WTC11 (cell line): ENCODE data around the gene B3GNT8. TPM values are rescaled to one million over a fixed set of nuclear protein-coding genes. Genes with fewer than 3 reads are reported as not detected.

Experiments used
- ATAC-seq: fragments of 200-7000 bp; cut with Tn5 transposase; 2 replicates; pipeline ENCODE4 v1.10.0; 2021; ENCODE audit warnings: mild to moderate bottlenecking, moderate library complexity
- CTCF ChIA-PET: fragments of 300-600 bp; sonication (Branson Sonifier 250); formaldehyde crosslinking; loops from one replicate; lab custom pipeline; 2021; ENCODE audit warnings: antibody characterized with exemption; lab: Charles Lee
- POLR2A ChIA-PET: fragments of 350-600 bp; sonication (Branson Sonifier 250); formaldehyde crosslinking; loops from one replicate; lab custom pipeline; 2021; ENCODE audit warnings: antibody characterized with exemption; lab: Charles Lee
- DNase-seq: peaks from one replicate; pipeline ENCODE4 v3.0.0; 2021; ENCODE audit warnings: low spot score
- H3K27ac Mint-ChIP-seq: 2 replicates; pipeline ENCODE4 v1.8.0; 2021; ENCODE audit warnings: mixed read lengths
- H3K27me3 Mint-ChIP-seq: 2 replicates; pipeline ENCODE4 v1.8.0; 2021; ENCODE audit warnings: low read depth, mild to moderate bottlenecking, moderate library complexity, mixed read lengths
- H3K36me3 Mint-ChIP-seq: 2 replicates; pipeline ENCODE4 v1.8.0; 2021; ENCODE audit warnings: mixed read lengths
- H3K4me1 Mint-ChIP-seq: 2 replicates; pipeline ENCODE4 v1.8.0; 2022; ENCODE audit warnings: mixed read lengths
- H3K4me3 Mint-ChIP-seq: 2 replicates; pipeline ENCODE4 v1.8.0; 2021; ENCODE audit warnings: mild to moderate bottlenecking, moderate library complexity, mixed read lengths
- H3K9me3 Mint-ChIP-seq: 2 replicates; pipeline ENCODE4 v1.8.0; 2021; ENCODE audit warnings: mixed read lengths
- FOXP1 ChIP-seq: sonication (generic); formaldehyde crosslinking; IDR thresholded peaks from 2 replicates; pipeline ENCODE4 v1.8.0; 2022; ENCODE audit warnings: missing genetic modification reagents, mild to moderate bottlenecking, moderate library complexity, borderline replicate concordance
- GABPB1 ChIP-seq: sonication (generic); formaldehyde crosslinking; IDR thresholded peaks from 2 replicates; pipeline ENCODE4 v1.8.1; 2023; ENCODE audit warnings: mild to moderate bottlenecking, missing genetic modification reagents
- GRHL2 ChIP-seq: fragments of 250-450 bp; sonication (Bioruptor Pico); IDR thresholded peaks from 2 replicates; pipeline ENCODE4 v1.8.0; 2022; ENCODE audit warnings: mild to moderate bottlenecking, moderate library complexity; ENCODE audit not compliant: insufficient replicate concordance, severe bottlenecking
- JUN ChIP-seq: sonication (generic); formaldehyde crosslinking; IDR thresholded peaks from 2 replicates; pipeline ENCODE4 v1.8.0; 2023; ENCODE audit warnings: mild to moderate bottlenecking, missing genetic modification reagents
- SP1 ChIP-seq: sonication (generic); formaldehyde crosslinking; conservative IDR thresholded peaks from 2 replicates; pipeline ENCODE4 v1.8.1; 2022; ENCODE audit warnings: missing genetic modification reagents
- TEAD1 ChIP-seq: sonication (generic); formaldehyde crosslinking; IDR thresholded peaks from 2 replicates; pipeline ENCODE4 v1.8.0; 2022; ENCODE audit warnings: mild to moderate bottlenecking, missing genetic modification reagents
- ZNF219 ChIP-seq: sonication (generic); formaldehyde crosslinking; IDR thresholded peaks from 2 replicates; pipeline ENCODE4 v1.8.0; 2023; ENCODE audit warnings: missing genetic modification reagents, mild to moderate bottlenecking, borderline replicate concordance
- total RNA-seq: library from RNA; stranded (reverse); gene quantifications from 3 replicates; pipeline ENCODE4 v1.2.3, GENCODE V29; 2021
- TF ChIP-seq, protein P1 (sequence below): sonication (generic); formaldehyde crosslinking; IDR thresholded peaks from 2 replicates; pipeline ENCODE4 v1.8.1; 2023; ENCODE audit warnings: mild to moderate bottlenecking, moderate library complexity, missing genetic modification reagents
- TF ChIP-seq, protein P2 (sequence below): sonication (generic); formaldehyde crosslinking; IDR thresholded peaks from 2 replicates; pipeline ENCODE4 v1.8.1; 2023; ENCODE audit warnings: mild to moderate bottlenecking, missing genetic modification reagents
- TF ChIP-seq, protein P3 (sequence below): fragments of 250-450 bp; sonication (Bioruptor Pico); IDR thresholded peaks from 2 replicates; pipeline ENCODE4 v1.9.0; 2021; ENCODE audit warnings: mild to moderate bottlenecking
- TF ChIP-seq, protein P4 (sequence below): sonication (generic); formaldehyde crosslinking; IDR thresholded peaks from 2 replicates; pipeline ENCODE4 v1.8.1; 2023; ENCODE audit warnings: mild to moderate bottlenecking, missing genetic modification reagents, borderline replicate concordance

B3GNT8 gene
- total RNA-seq, 1 experiment from 2014 or later, result 2.3 TPM

DNA sequence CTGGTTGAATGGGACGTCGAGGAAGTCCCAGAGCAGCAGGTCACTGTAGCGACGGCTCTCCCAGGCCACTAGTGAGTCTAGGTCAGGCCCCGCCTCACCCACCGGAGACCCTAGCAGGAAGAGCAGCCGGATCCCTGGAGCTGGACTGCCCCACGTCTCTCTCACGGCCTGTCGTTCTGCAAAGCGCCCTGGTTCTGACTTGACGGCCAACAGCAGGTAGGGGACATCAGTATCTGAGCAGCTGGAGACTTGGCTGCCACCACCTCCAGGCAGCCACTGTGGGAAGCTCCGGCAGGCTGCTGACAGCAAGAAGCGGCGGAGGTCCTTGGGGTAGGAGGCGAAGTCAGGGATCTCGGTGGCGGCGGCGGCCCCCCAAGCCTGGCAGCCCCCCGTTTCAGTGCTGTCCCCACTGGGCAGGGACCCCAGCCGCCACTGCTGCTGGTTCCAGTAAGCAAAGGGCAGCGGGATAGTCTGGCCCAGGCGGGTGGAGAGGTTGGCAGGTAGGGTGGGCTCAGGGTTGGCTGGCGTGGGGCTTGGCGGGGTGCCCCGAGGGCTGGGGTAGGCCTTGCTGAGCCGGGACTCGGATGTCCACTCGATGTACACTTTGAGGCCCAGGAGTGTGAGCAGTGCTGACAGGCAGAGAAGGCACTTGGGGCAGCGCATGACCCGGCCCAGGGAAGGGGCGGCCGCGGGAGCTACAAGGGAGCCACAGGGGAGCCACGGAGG lies 895 bp downstream of the B3GNT8 start:
- Mint-ChIP-seq H3K9me3 (no peaks in the 10 kb centered on the region), H3K27ac (no peak overlapping the region), H3K36me3 (peaks cover 3% of the 10 kb centered on the region), H3K4me1 (peaks cover 21% of the 10 kb centered on the region), H3K27me3 (no peaks in the 10 kb centered on the region), H3K4me3 (0 out of 2 replicates have a peak overlapping the region, but pooled peaks have one; percentile 84)
- ChIA-PET POLR2A (interaction anchor here (0.6 to 4.2 kb wide), 4 partner anchors 13 to 50 kb away, joined by 5 to 31 read pairs (median 8); partner anchors contain the start of genes DMAC2 and TMEM91), CTCF (interaction anchor here (0.7 to 3.9 kb wide), 12 partner anchors 13 to 571 kb away, joined by 3 to 40 read pairs (median 7); partner anchors contain the start of genes B9D2 and DMAC2)
- TF ChIP-seq FOXP1 (CRISPR knock-in tag) (0 out of 2 replicates have a peak, but pooled peaks have one; percentile 11), ZNF219 (CRISPR knock-in tag) (no peak)
- ATAC-seq (no peak), DNase-seq (no peak)

DNA sequence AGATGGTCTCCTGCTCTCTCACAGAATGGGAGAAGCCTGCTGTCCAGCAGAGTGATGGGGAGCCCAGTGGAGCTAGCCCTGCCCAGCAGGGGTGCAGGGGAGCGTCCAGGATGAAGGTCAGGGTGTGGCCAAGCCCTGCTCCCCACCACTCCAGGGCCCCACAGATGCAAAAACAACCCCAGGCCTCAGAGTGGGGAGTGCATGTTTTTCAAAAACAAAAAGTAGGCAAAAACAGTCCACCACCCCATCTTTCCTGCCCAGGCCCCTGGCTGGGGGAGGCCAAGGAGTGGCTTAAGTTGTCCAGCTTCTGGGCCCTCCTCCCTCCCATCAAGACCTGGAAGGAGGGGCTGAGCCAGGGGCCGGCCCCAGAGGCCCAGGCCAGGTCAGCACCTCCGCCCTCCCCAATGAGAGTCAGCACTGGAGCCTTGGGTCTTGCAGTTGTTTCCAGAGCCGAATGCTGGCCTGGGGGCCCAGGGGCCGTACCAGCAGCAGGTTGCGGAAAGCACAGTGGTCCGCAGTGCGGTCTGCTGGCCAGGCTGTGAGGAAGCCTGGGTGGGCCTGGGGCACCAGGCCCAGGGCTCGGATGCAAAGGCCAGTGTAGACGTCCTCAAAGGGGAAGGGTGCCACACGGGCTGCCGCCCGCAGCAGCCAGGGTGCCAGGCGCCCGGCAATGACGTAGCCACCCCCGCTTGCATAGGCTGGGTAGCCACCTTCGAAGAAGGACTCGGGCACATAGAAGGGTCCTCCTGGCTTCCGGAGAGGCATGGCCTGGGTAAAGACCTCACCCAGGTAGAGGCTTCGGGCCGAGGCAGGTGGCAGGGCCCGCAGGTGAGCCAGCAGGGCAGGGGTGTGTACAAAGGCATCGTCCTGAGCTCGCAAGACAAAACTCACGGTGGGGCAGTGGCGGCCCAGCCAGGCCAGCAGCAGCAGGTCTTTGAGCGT lies 1.7 kb downstream of the B3GNT8 start:
- POLR2A ChIA-PET, result interaction anchor here (4.2 kb wide), 1 partner anchor 14 kb away, joined by 31 read pairs; the partner anchor contains the start of gene DMAC2
- TF ChIP-seq, protein P1, sequence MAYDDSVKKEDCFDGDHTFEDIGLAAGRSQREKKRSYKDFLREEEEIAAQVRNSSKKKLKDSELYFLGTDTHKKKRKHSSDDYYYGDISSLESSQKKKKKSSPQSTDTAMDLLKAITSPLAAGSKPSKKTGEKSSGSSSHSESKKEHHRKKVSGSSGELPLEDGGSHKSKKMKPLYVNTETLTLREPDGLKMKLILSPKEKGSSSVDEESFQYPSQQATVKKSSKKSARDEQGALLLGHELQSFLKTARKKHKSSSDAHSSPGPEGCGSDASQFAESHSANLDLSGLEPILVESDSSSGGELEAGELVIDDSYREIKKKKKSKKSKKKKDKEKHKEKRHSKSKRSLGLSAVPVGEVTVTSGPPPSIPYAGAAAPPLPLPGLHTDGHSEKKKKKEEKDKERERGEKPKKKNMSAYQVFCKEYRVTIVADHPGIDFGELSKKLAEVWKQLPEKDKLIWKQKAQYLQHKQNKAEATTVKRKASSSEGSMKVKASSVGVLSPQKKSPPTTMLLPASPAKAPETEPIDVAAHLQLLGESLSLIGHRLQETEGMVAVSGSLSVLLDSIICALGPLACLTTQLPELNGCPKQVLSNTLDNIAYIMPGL (CRISPR knock-in tag), result no peak
- TF ChIP-seq TEAD1 (CRISPR knock-in tag) (no peak), GABPB1 (CRISPR knock-in tag) (no peak), GRHL2 (no peak), SP1 (CRISPR knock-in tag) (no peak), JUN (CRISPR knock-in tag) (no peak)
- TF ChIP-seq, protein P2, sequence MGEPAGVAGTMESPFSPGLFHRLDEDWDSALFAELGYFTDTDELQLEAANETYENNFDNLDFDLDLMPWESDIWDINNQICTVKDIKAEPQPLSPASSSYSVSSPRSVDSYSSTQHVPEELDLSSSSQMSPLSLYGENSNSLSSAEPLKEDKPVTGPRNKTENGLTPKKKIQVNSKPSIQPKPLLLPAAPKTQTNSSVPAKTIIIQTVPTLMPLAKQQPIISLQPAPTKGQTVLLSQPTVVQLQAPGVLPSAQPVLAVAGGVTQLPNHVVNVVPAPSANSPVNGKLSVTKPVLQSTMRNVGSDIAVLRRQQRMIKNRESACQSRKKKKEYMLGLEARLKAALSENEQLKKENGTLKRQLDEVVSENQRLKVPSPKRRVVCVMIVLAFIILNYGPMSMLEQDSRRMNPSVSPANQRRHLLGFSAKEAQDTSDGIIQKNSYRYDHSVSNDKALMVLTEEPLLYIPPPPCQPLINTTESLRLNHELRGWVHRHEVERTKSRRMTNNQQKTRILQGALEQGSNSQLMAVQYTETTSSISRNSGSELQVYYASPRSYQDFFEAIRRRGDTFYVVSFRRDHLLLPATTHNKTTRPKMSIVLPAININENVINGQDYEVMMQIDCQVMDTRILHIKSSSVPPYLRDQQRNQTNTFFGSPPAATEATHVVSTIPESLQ (CRISPR knock-in tag), result no peak
- TF ChIP-seq, protein P3, sequence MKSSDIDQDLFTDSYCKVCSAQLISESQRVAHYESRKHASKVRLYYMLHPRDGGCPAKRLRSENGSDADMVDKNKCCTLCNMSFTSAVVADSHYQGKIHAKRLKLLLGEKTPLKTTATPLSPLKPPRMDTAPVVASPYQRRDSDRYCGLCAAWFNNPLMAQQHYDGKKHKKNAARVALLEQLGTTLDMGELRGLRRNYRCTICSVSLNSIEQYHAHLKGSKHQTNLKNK, result no peak
- TF ChIP-seq, protein P4, sequence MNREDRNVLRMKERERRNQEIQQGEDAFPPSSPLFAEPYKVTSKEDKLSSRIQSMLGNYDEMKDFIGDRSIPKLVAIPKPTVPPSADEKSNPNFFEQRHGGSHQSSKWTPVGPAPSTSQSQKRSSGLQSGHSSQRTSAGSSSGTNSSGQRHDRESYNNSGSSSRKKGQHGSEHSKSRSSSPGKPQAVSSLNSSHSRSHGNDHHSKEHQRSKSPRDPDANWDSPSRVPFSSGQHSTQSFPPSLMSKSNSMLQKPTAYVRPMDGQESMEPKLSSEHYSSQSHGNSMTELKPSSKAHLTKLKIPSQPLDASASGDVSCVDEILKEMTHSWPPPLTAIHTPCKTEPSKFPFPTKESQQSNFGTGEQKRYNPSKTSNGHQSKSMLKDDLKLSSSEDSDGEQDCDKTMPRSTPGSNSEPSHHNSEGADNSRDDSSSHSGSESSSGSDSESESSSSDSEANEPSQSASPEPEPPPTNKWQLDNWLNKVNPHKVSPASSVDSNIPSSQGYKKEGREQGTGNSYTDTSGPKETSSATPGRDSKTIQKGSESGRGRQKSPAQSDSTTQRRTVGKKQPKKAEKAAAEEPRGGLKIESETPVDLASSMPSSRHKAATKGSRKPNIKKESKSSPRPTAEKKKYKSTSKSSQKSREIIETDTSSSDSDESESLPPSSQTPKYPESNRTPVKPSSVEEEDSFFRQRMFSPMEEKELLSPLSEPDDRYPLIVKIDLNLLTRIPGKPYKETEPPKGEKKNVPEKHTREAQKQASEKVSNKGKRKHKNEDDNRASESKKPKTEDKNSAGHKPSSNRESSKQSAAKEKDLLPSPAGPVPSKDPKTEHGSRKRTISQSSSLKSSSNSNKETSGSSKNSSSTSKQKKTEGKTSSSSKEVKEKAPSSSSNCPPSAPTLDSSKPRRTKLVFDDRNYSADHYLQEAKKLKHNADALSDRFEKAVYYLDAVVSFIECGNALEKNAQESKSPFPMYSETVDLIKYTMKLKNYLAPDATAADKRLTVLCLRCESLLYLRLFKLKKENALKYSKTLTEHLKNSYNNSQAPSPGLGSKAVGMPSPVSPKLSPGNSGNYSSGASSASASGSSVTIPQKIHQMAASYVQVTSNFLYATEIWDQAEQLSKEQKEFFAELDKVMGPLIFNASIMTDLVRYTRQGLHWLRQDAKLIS (CRISPR knock-in tag), result no peak

More for the DNA sequence above, 1.7 kb downstream of the B3GNT8 start:
- no peaks in the 10 kb centered on the region for H3K9me3 Mint-ChIP-seq
- CTCF ChIA-PET, result interaction anchor here (1.5 to 3.9 kb wide), 3 partner anchors 17 to 73 kb away, joined by 6 to 17 read pairs (median 6); no protein-coding TSS in a partner anchor
- peaks cover 3% of the 10 kb centered on the region; the same call in 1 of the 2 replicates for H3K36me3 Mint-ChIP-seq
- H3K27me3 Mint-ChIP-seq, result no peaks in the 10 kb centered on the region
- no peak for ATAC-seq
- H3K4me3 Mint-ChIP-seq, result no peak overlapping the region
- no peak for DNase-seq
- no peak overlapping the region for H3K27ac Mint-ChIP-seq
- peaks cover 21% of the 10 kb centered on the region for H3K4me1 Mint-ChIP-seq
